KMS-11 (cell line): ENCODE results near the gene TLCD3A.

Experiments
- H2AFZ ChIP-seq: fragments of 200-600 bp; sonication (generic); 2 replicates; pipeline ENCODE4 v1.6.1; 2016; ENCODE audit warnings: antibody characterized with exemption, mixed run types, low read depth
- H3K27ac ChIP-seq: fragments of 200-600 bp; sonication (generic); 2 replicates; pipeline ENCODE4 v1.6.1; 2016; ENCODE audit warnings: mild to moderate bottlenecking, mixed run types
- H3K27me3 ChIP-seq: fragments of 200-600 bp; sonication (generic); 2 replicates; pipeline ENCODE4 v1.6.1; 2017; ENCODE audit warnings: mild to moderate bottlenecking, low read depth, mixed run types, moderate library complexity; ENCODE audit not compliant: insufficient read depth
- H3K36me3 ChIP-seq: fragments of 200-600 bp; sonication (generic); 2 replicates; pipeline ENCODE4 v1.6.1; 2017; ENCODE audit warnings: mild to moderate bottlenecking, mixed run types; ENCODE audit not compliant: insufficient read depth
- H3K4me1 ChIP-seq: fragments of 200-600 bp; sonication (generic); 2 replicates; pipeline ENCODE4 v1.6.1; 2016; ENCODE audit warnings: mild to moderate bottlenecking, low read depth, mixed run types; ENCODE audit not compliant: poor library complexity, severe bottlenecking
- H3K4me2 ChIP-seq: fragments of 200-600 bp; sonication (generic); 2 replicates; pipeline ENCODE4 v1.7.0; 2016; ENCODE audit warnings: mild to moderate bottlenecking, mixed run types
- H3K4me3 ChIP-seq: fragments of 200-600 bp; sonication (generic); IDR thresholded peaks from 2 replicates; pipeline ENCODE4 v1.6.1; 2017; ENCODE audit warnings: low read depth, low read length, mixed read lengths; ENCODE audit not compliant: insufficient read depth
- H3K79me2 ChIP-seq: fragments of 200-600 bp; sonication (generic); 2 replicates; pipeline ENCODE4 v1.6.1; 2016; ENCODE audit warnings: low read depth, mixed run types; ENCODE audit not compliant: insufficient read depth
- H3K9ac ChIP-seq: fragments of 200-600 bp; sonication (generic); 2 replicates; pipeline ENCODE4 v1.6.1; 2016; ENCODE audit warnings: mild to moderate bottlenecking, mixed run types
- H4K20me1 ChIP-seq: fragments of 200-600 bp; sonication (generic); 2 replicates; pipeline ENCODE4 v1.6.1; 2016; ENCODE audit warnings: mild to moderate bottlenecking, mixed run types; ENCODE audit not compliant: insufficient read depth
- CTCF ChIP-seq: fragments of 200-600 bp; sonication (generic); conservative IDR thresholded peaks from 2 replicates; pipeline ENCODE4 v1.6.1; 2017; ENCODE audit warnings: low read depth, mild to moderate bottlenecking, antibody characterized with exemption, low read length, moderate library complexity, mixed read lengths

TLCD3A gene

GRCh38 chr17:720706-721539 is 11.5 kb upstream of the TLCD3A start:
- Histone ChIP-seq H3K9ac (no peak overlapping the region), H3K79me2 (no peaks in the 10 kb centered on the region), H3K4me2 (no peak overlapping the region), H3K27me3 (no peaks in the 10 kb centered on the region), H3K36me3 (no peaks in the 10 kb centered on the region), H3K27ac (no peak overlapping the region), H2AFZ (no peak overlapping the region), H4K20me1 (no peaks in the 10 kb centered on the region), H3K4me3 (no peak overlapping the region), H3K4me1 (no peaks in the 10 kb centered on the region)
- no peak for TF ChIP-seq CTCF

- no peak overlapping the region for H2AFZ ChIP-seq
- no peak for TF ChIP-seq CTCF
- H3K36me3 ChIP-seq: no peaks in the 10 kb centered on the region
- H3K79me2 ChIP-seq: no peaks in the 10 kb centered on the region
- H3K9ac ChIP-seq: no peak overlapping the region
- no peak overlapping the region for H3K27ac ChIP-seq
- H3K4me2 ChIP-seq: no peak overlapping the region
- H3K27me3 ChIP-seq: no peaks in the 10 kb centered on the region
- H3K4me1 ChIP-seq: no peaks in the 10 kb centered on the region
- no peaks in the 10 kb centered on the region for H4K20me1 ChIP-seq
- H3K4me3 ChIP-seq: no peak overlapping the region
These were observed 10.9 kb upstream of the TLCD3A start for GRCh38 chr17:721540-721937.

GRCh38 chr17:725084-725483 is 7.3 kb upstream of the TLCD3A start:
- H3K27me3 ChIP-seq: no peaks in the 10 kb centered on the region
- H3K27ac ChIP-seq: no peak overlapping the region
- H3K4me3 ChIP-seq: no peak overlapping the region
- H3K9ac ChIP-seq: no peak overlapping the region
- no peaks in the 10 kb centered on the region for H4K20me1 ChIP-seq
- no peak overlapping the region for H2AFZ ChIP-seq
- no peaks in the 10 kb centered on the region for H3K36me3 ChIP-seq
- no peaks in the 10 kb centered on the region for H3K4me1 ChIP-seq
- TF ChIP-seq CTCF: no peak
- H3K4me2 ChIP-seq: no peak overlapping the region
- H3K79me2 ChIP-seq: no peaks in the 10 kb centered on the region

- Histone ChIP-seq H3K4me3 (no peak overlapping the region), H3K4me1 (no peaks in the 10 kb centered on the region)
These were observed 6.7 kb upstream of the TLCD3A start for GRCh38 chr17:725746-726145.

More at GRCh38 chr17:725746-726145, 6.7 kb upstream of the TLCD3A start:
- Histone ChIP-seq H3K27me3 (no peaks in the 10 kb centered on the region), H3K36me3 (no peaks in the 10 kb centered on the region), H4K20me1 (no peaks in the 10 kb centered on the region), H2AFZ (no peak overlapping the region), H3K79me2 (no peaks in the 10 kb centered on the region), H3K27ac (no peak overlapping the region), H3K4me2 (no peak overlapping the region), H3K9ac (no peak overlapping the region)
- no peak for TF ChIP-seq CTCF
